ENCODE data around the gene EIF1AD.
"Not testable (repeated sequence)": the region's sequence is repeated elsewhere in the genome, so short reads cannot be mapped to it uniquely, and the experiment has no call there.

Gene EIF1AD

GRCh38 chr11:66026017-66026529, 24.1 kb upstream of the EIF1AD start, which contains the start of gene CATSPER1:
TSS of gene CATSPER1 (minus strand) at chr11:66026479. CDS start at chr11:66026379, 100 bp downstream.
- Histone ChIP-seq H3K27me3 (replicated peaks) (no peaks in the 10 kb centered on the region), H3K36me3 (replicated peaks) (no peaks in the 10 kb centered on the region), H3K4me3 (ENCODE audit: low read depth, low read length) (no peak within 1 kb of the TSS), H3K27ac (no peak within 1 kb of the TSS)
- no peak for DNase-seq
- TF ChIP-seq CTCF (IDR thresholded peaks at IDR 0.05; ENCODE audit: low read depth, low read length, missing control alignments) = no peak
- in situ Hi-C loops (cut with HindIII; ENCODE audit: low pct_ligation_motif_present, low sequenced_read_pairs) = no loop called here

GRCh38 chr11:66023186-66023440, 21.2 kb upstream of the EIF1AD start:
- DNase-seq; H3K4me3 ChIP-seq (ENCODE audit: low read depth, low read length); H3K27me3 ChIP-seq (replicated peaks); in situ Hi-C loops (cut with HindIII; ENCODE audit: low pct_ligation_motif_present, low sequenced_read_pairs); H3K36me3 ChIP-seq (replicated peaks); H3K27ac ChIP-seq: not testable (repeated sequence)

GRCh38 chr11:66022401-66023185, 20.6 kb upstream of the EIF1AD start:
- DNase-seq = peak; percentile 30
- no peak overlapping the region for H3K27ac ChIP-seq
- H3K27me3 ChIP-seq (replicated peaks) = no peaks in the 10 kb centered on the region
- in situ Hi-C loops (cut with HindIII; ENCODE audit: low pct_ligation_motif_present, low sequenced_read_pairs) = no loop called here
- peak; percentile 95 for TF ChIP-seq CTCF (IDR thresholded peaks at IDR 0.05; ENCODE audit: low read depth, low read length, missing control alignments)
- H3K4me3 ChIP-seq (ENCODE audit: low read depth, low read length) = peak overlapping the region; percentile 9
- no peaks in the 10 kb centered on the region for H3K36me3 ChIP-seq (replicated peaks)

GRCh38 chr11:66020618-66021357, 18.8 kb upstream of the EIF1AD start:
- peak; percentile 47 for DNase-seq
- H3K27me3 ChIP-seq (replicated peaks) = no peaks in the 10 kb centered on the region

GRCh38 chr11:66020212-66020611, 18.3 kb upstream of the EIF1AD start:
- no peak overlapping the region for H3K4me3 ChIP-seq (ENCODE audit: low read depth, low read length)
- no peak overlapping the region for H3K27ac ChIP-seq
- in situ Hi-C loops (cut with HindIII; ENCODE audit: low pct_ligation_motif_present, low sequenced_read_pairs) = no loop called here

More at GRCh38 chr11:66020618-66021357, 18.8 kb upstream of the EIF1AD start:
- Histone ChIP-seq H3K27ac (no peak overlapping the region), H3K4me3 (ENCODE audit: low read depth, low read length) (no peak overlapping the region), H3K36me3 (replicated peaks) (no peaks in the 10 kb centered on the region)
- TF ChIP-seq CTCF (IDR thresholded peaks at IDR 0.05; ENCODE audit: low read depth, low read length, missing control alignments) = no peak
- in situ Hi-C loops (cut with HindIII; ENCODE audit: low pct_ligation_motif_present, low sequenced_read_pairs) = no loop called here

More at GRCh38 chr11:66020212-66020611, 18.3 kb upstream of the EIF1AD start:
- no peak for TF ChIP-seq CTCF (IDR thresholded peaks at IDR 0.05; ENCODE audit: low read depth, low read length, missing control alignments)
- Histone ChIP-seq H3K36me3 (replicated peaks) (no peaks in the 10 kb centered on the region), H3K27me3 (replicated peaks) (no peaks in the 10 kb centered on the region)
- DNase-seq = no peak

Measured in brain microvascular endothelial cell (primary cell).